ENCODE measurements around the gene SPATA31C1. TPM values are rescaled to one million over a fixed set of nuclear protein-coding genes. Genes with fewer than 3 reads are reported as not detected.
A peak's percentile ranks its signal among the peaks of the same experiment; 100 is the strongest.

Gene SPATA31C1
- total and polyA plus RNA-seq, 2 donors (not counting 3 experiments of a cell fraction or from before 2014, with no cell fraction given): not detected

DNA sequence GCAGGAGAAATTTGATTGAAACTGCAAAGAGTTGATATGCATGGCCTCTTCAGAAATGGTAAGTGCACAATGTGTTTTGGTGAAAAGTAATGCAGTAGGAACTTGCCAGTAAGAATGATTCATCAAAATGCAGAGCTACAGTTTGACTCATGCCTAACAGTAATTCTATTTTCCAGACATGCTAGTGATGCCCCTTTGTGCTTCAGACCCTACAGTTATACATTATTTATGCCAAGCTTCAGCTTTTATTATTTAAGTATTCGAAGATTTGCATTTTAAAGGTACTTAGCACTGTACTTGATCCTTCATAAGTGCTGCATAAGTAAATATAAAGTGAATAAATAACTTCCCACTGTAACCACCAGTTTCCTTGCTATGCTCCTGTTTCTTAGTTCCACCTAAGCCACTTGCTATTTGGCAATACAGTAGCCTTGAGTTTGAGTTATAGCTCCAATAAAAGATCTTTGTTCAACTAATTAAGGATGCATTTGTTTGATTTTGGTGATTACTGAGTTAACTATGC lies 38.7 kb upstream of the SPATA31C1 start:
- FAIRE-seq (peak; percentile 61), DNase-seq (ENCODE audit: low read depth, low spot score) (peak; percentile 10)
- H3K4me3 ChIP-seq (replicated peaks in 1 of 3; ENCODE audit: insufficient read depth in 1 of 3, low read depth in 1 of 3, low read length in 3 of 3): no peak overlapping the region
- no peaks in the 10 kb centered on the region for H3K79me2 ChIP-seq (ENCODE audit: control insufficient read depth, insufficient read depth, low read length)
- POLR2A ChIA-PET: no interaction called here
- TF ChIP-seq POLR2A (IDR thresholded peaks at IDR 0.05; ENCODE audit: low read depth, low read length) (no peak), JUN (IDR thresholded peaks at IDR 0.05; ENCODE audit: borderline replicate concordance, insufficient read depth, insufficient read length, low read depth) (no peak), FOS (IDR thresholded peaks at IDR 0.05; ENCODE audit: borderline replicate concordance, insufficient read depth, low read length) (peak; percentile 54)
- intact Hi-C loops (cut with micrococcal nuclease) (no loop called here), dilution Hi-C loops (cut with MboI; ENCODE audit: extremely low pct_ligation_motif_present, low sequenced_read_pairs) (no loop called here)
- H3K4me1 ChIP-seq (ENCODE audit: control insufficient read depth, extremely low read depth, insufficient read depth, low read length): peaks cover 3% of the 10 kb centered on the region
- BruUV-seq (replicated peaks): no TSS peak
- H3K27ac ChIP-seq (ENCODE audit: insufficient read depth, low read depth, low read length): no peak overlapping the region
- no peaks in the 10 kb centered on the region for H3K9me1 ChIP-seq (replicated peaks; ENCODE audit: control insufficient read depth, extremely low read depth, insufficient read depth, low read length)
- no peak overlapping the region for H3K9ac ChIP-seq (replicated peaks; ENCODE audit: extremely low read depth, insufficient read depth, low read length)
- peak overlapping the region; percentile 45 for H2AFZ ChIP-seq (ENCODE audit: low read depth, low read length)
- H3K4me2 ChIP-seq (ENCODE audit: insufficient read depth, low read length): no peak overlapping the region
- no peaks in the 10 kb centered on the region for H3K27me3 ChIP-seq (ENCODE audit: control insufficient read depth in 2 of 2, insufficient read depth in 2 of 2, low read length in 2 of 2)
- no peaks in the 10 kb centered on the region for H4K20me1 ChIP-seq (replicated peaks; ENCODE audit: control insufficient read depth, extremely low read depth, insufficient read depth, low read length)
- no peaks in the 10 kb centered on the region for H3K9me3 ChIP-seq (replicated peaks; ENCODE audit: control insufficient read depth, insufficient read depth, low read length)
- CTCF ChIA-PET: interaction anchor here (0.7 to 1.0 kb wide), 2 partner anchors 10 to 16 kb away, joined by 3 to 4 read pairs; no protein-coding TSS in a partner anchor
- no peaks in the 10 kb centered on the region for H3K36me3 ChIP-seq (ENCODE audit: control insufficient read depth in 2 of 2, extremely low read depth in 1 of 2, insufficient read depth in 2 of 2, low read length in 2 of 2)

DNA sequence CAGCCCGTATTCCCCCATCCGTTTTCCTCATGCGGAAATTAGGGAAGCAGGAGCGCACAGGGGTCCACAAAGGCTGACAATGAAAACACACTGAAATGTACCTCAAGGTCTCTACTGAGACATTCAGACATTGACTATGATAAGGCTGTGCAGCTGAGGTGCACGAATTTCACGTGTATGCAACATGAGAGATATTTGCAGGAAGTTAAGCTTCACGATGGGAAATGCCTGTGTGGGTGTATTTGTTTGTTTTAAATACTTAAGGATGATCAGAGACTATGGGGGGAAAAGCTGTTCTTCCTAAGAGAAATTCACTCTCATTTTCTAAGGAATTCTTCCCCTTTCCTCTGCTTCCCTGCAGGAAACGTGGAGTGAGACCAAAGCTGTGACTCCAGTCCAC lies 37.6 kb upstream of the SPATA31C1 start:
- FAIRE-seq: peak; percentile 68
- POLR2A ChIA-PET: interaction anchor here (0.5 kb wide), 1 partner anchor 1559 kb away, joined by 3 read pairs; no protein-coding TSS in a partner anchor
- Histone ChIP-seq H3K4me2 (ENCODE audit: insufficient read depth, low read length) (no peak overlapping the region), H3K27ac (ENCODE audit: insufficient read depth, low read depth, low read length) (no peak overlapping the region), H3K9me1 (replicated peaks; ENCODE audit: control insufficient read depth, extremely low read depth, insufficient read depth, low read length) (no peaks in the 10 kb centered on the region), H4K20me1 (replicated peaks; ENCODE audit: control insufficient read depth, extremely low read depth, insufficient read depth, low read length) (no peaks in the 10 kb centered on the region), H2AFZ (ENCODE audit: low read depth, low read length) (peak overlapping the region; percentile 53), H3K36me3 (ENCODE audit: control insufficient read depth in 2 of 2, extremely low read depth in 1 of 2, insufficient read depth in 2 of 2, low read length in 2 of 2) (no peaks in the 10 kb centered on the region), H3K4me3 (replicated peaks in 1 of 3; ENCODE audit: insufficient read depth in 1 of 3, low read depth in 1 of 3, low read length in 3 of 3) (no peak overlapping the region), H3K79me2 (ENCODE audit: control insufficient read depth, insufficient read depth, low read length) (no peaks in the 10 kb centered on the region), H3K4me1 (ENCODE audit: control insufficient read depth, extremely low read depth, insufficient read depth, low read length) (peaks cover 3% of the 10 kb centered on the region), H3K9ac (replicated peaks; ENCODE audit: extremely low read depth, insufficient read depth, low read length) (no peak overlapping the region), H3K9me3 (replicated peaks; ENCODE audit: control insufficient read depth, insufficient read depth, low read length) (no peaks in the 10 kb centered on the region), H3K27me3 (ENCODE audit: control insufficient read depth in 2 of 2, insufficient read depth in 2 of 2, low read length in 2 of 2) (no peaks in the 10 kb centered on the region)
- intact Hi-C loops (cut with micrococcal nuclease) (no loop called here), dilution Hi-C loops (cut with MboI; ENCODE audit: extremely low pct_ligation_motif_present, low sequenced_read_pairs) (no loop called here)
- CTCF ChIA-PET: no interaction called here
- no TSS peak for BruUV-seq (replicated peaks)
- DNase-seq (ENCODE audit: low read depth, low spot score): peak; percentile 11
- no peak for TF ChIP-seq GATA2 (IDR thresholded peaks at IDR 0.05; ENCODE audit: insufficient read depth, insufficient read length, low read depth, low read length)
- TF ChIP-seq EZH2 (IDR thresholded peaks at IDR 0.05; ENCODE audit: borderline replicate concordance, low read depth, low read length, severe bottlenecking): no peak
- TF ChIP-seq JUN (IDR thresholded peaks at IDR 0.05; ENCODE audit: borderline replicate concordance, insufficient read depth, insufficient read length, low read depth): no peak
- no peak for TF ChIP-seq POLR2A (IDR thresholded peaks at IDR 0.05; ENCODE audit: low read depth, low read length)
- TF ChIP-seq, protein P1, sequence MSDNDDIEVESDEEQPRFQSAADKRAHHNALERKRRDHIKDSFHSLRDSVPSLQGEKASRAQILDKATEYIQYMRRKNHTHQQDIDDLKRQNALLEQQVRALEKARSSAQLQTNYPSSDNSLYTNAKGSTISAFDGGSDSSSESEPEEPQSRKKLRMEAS (IDR thresholded peaks at IDR 0.05; ENCODE audit: insufficient read depth, insufficient read length): no peak
- no peak for TF ChIP-seq MYC (IDR thresholded peaks at IDR 0.05; ENCODE audit: low read depth, low read length)
- TF ChIP-seq POLR2AphosphoS5 (IDR thresholded peaks at IDR 0.05; ENCODE audit: insufficient read depth, low read depth, low read length): no peak
- TF ChIP-seq FOS (IDR thresholded peaks at IDR 0.05; ENCODE audit: borderline replicate concordance, insufficient read depth, low read length): no peak
- TF ChIP-seq, protein P2, sequence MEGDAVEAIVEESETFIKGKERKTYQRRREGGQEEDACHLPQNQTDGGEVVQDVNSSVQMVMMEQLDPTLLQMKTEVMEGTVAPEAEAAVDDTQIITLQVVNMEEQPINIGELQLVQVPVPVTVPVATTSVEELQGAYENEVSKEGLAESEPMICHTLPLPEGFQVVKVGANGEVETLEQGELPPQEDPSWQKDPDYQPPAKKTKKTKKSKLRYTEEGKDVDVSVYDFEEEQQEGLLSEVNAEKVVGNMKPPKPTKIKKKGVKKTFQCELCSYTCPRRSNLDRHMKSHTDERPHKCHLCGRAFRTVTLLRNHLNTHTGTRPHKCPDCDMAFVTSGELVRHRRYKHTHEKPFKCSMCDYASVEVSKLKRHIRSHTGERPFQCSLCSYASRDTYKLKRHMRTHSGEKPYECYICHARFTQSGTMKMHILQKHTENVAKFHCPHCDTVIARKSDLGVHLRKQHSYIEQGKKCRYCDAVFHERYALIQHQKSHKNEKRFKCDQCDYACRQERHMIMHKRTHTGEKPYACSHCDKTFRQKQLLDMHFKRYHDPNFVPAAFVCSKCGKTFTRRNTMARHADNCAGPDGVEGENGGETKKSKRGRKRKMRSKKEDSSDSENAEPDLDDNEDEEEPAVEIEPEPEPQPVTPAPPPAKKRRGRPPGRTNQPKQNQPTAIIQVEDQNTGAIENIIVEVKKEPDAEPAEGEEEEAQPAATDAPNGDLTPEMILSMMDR (IDR thresholded peaks at IDR 0.05; ENCODE audit: extremely low read depth in 1 of 2, insufficient read depth in 1 of 2, low read depth in 1 of 2, low read length in 2 of 2): no peak
